Central memory CD8-positive, alpha-beta T cell (primary cell): ENCODE measurements around the gene NCOA4.
A peak's percentile ranks its signal among the peaks of the same experiment; 100 is the strongest.

Source experiments
- ATAC-seq: fragments of 150-1000 bp; cut with Tn5 transposase; replicated peaks from 2 replicates; pipeline ENCODE4 v1.10.0; 2022; ENCODE audit warnings: mild to moderate bottlenecking, moderate FRiP score, moderate number of reproducible peaks; ENCODE audit not compliant: poor library complexity, severe bottlenecking; ENCODE audit errors: extremely low read depth
- DNase-seq, 2 donors: peaks; one replicate each; pipeline ENCODE4 v3.0.0; 2021; ENCODE audit warnings: low spot score in 2 of 2
- H3K27ac Mint-ChIP-seq: one replicate; pipeline ENCODE4 v1.8.0; 2022; ENCODE audit warnings: low read depth, mild to moderate bottlenecking, moderate library complexity, mixed read lengths
- H3K27me3 Mint-ChIP-seq: one replicate; pipeline ENCODE4 v1.8.0; 2022; ENCODE audit warnings: mixed read lengths
- H3K36me3 Mint-ChIP-seq: one replicate; pipeline ENCODE4 v1.8.0; 2022; ENCODE audit warnings: mild to moderate bottlenecking, moderate library complexity, mixed read lengths; ENCODE audit not compliant: insufficient read depth
- H3K4me1 Mint-ChIP-seq: one replicate; pipeline ENCODE4 v1.8.0; 2022; ENCODE audit warnings: mixed read lengths
- H3K4me3 Mint-ChIP-seq: one replicate; pipeline ENCODE4 v1.8.0; 2022; ENCODE audit warnings: mild to moderate bottlenecking, moderate library complexity, mixed read lengths
- H3K9me3 Mint-ChIP-seq: one replicate; pipeline ENCODE4 v1.8.0; 2022; ENCODE audit warnings: mixed read lengths

Gene NCOA4

GRCh38 chr10:46030091-46030937 is at the start of gene NCOA4:
Gene NCOA4, minus strand, starts transcription at chr10:46030623. Its CDS starts 13,943 bp downstream, at chr10:46016680.
- peaks cover 11% of the 10 kb centered on the region for H3K36me3 Mint-ChIP-seq
- ATAC-seq (peak; percentile 92), DNase-seq (peak; percentile 91 to 92)
- peak within 1 kb of the TSS; percentile 99 for H3K4me3 Mint-ChIP-seq
- H3K9me3 Mint-ChIP-seq = no peaks in the 10 kb centered on the region
- peaks cover 48% of the 10 kb centered on the region for H3K4me1 Mint-ChIP-seq
- H3K27ac Mint-ChIP-seq = peak within 1 kb of the TSS; percentile 97
- no peaks in the 10 kb centered on the region for H3K27me3 Mint-ChIP-seq

GRCh38 chr10:46079831-46080585 is 49.6 kb upstream of the NCOA4 start:
- ATAC-seq (no peak), DNase-seq (no peak)
- Mint-ChIP-seq H3K4me3 (no peak overlapping the region), H3K27ac (no peak overlapping the region), H3K4me1 (peaks cover 26% of the 10 kb centered on the region), H3K9me3 (no peaks in the 10 kb centered on the region), H3K36me3 (no peaks in the 10 kb centered on the region), H3K27me3 (no peaks in the 10 kb centered on the region)

- Mint-ChIP-seq H3K27me3 (no peaks in the 10 kb centered on the region), H3K4me1 (peaks cover 32% of the 10 kb centered on the region), H3K27ac (peak overlapping the region; percentile 17), H3K9me3 (no peaks in the 10 kb centered on the region), H3K4me3 (no peak overlapping the region), H3K36me3 (no peaks in the 10 kb centered on the region)
- DNase-seq = no peak
- no peak for ATAC-seq
Measured at GRCh38 chr10:46077731-46078413, 47.4 kb upstream of the NCOA4 start.

- ATAC-seq (no peak), DNase-seq (no peak)
- H3K36me3 Mint-ChIP-seq = no peaks in the 10 kb centered on the region
- H3K9me3 Mint-ChIP-seq = no peaks in the 10 kb centered on the region
- no peaks in the 10 kb centered on the region for H3K27me3 Mint-ChIP-seq
- H3K4me1 Mint-ChIP-seq = peaks cover 32% of the 10 kb centered on the region
- no peak overlapping the region for H3K4me3 Mint-ChIP-seq
- no peak overlapping the region for H3K27ac Mint-ChIP-seq
Measured at GRCh38 chr10:46077141-46077554, 46.7 kb upstream of the NCOA4 start.

- no peak overlapping the region for H3K27ac Mint-ChIP-seq
- no peaks in the 10 kb centered on the region for H3K9me3 Mint-ChIP-seq
Measured at GRCh38 chr10:46075869-46076268, 45.4 kb upstream of the NCOA4 start.

GRCh38 chr10:46074196-46074946 is 43.9 kb upstream of the NCOA4 start:
- no peaks in the 10 kb centered on the region for H3K36me3 Mint-ChIP-seq
- no peaks in the 10 kb centered on the region for H3K27me3 Mint-ChIP-seq
- ATAC-seq (no peak), DNase-seq (no peak)
- H3K4me1 Mint-ChIP-seq = peaks cover 17% of the 10 kb centered on the region
- H3K4me3 Mint-ChIP-seq = no peak overlapping the region
- no peak overlapping the region for H3K27ac Mint-ChIP-seq
- no peaks in the 10 kb centered on the region for H3K9me3 Mint-ChIP-seq

More at GRCh38 chr10:46075869-46076268, 45.4 kb upstream of the NCOA4 start:
- DNase-seq (no peak), ATAC-seq (no peak)
- H3K4me1 Mint-ChIP-seq = peaks cover 30% of the 10 kb centered on the region
- H3K27me3 Mint-ChIP-seq = no peaks in the 10 kb centered on the region
- no peak overlapping the region for H3K4me3 Mint-ChIP-seq
- H3K36me3 Mint-ChIP-seq = no peaks in the 10 kb centered on the region

DNA sequence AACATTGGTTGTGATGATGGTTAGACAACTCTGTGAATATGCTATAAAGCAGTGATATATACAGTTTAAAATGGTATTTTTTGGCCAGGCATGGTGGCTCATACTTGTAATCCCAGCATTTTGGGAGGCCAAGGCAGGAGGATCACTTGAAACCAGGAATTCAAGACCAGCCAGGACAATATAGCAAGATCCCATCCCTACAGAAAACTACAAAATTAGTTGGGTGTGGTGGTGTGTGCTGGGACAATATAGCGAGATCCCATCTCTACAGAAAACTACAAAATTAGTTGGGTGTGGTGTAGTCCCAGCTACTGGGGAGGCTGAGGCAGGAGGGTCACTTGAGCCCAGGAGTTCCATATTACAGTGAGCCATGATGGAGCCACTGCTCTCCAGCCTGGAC is 43.1 kb upstream of the NCOA4 start:
- Mint-ChIP-seq H3K27me3 (no peaks in the 10 kb centered on the region), H3K4me3 (no peak overlapping the region), H3K36me3 (no peaks in the 10 kb centered on the region), H3K4me1 (peaks cover 17% of the 10 kb centered on the region), H3K9me3 (no peaks in the 10 kb centered on the region), H3K27ac (no peak overlapping the region)
- ATAC-seq (no peak), DNase-seq (no peak)

- Mint-ChIP-seq H3K4me1 (peaks cover 6% of the 10 kb centered on the region), H3K36me3 (no peaks in the 10 kb centered on the region), H3K27me3 (no peaks in the 10 kb centered on the region), H3K4me3 (no peak overlapping the region), H3K9me3 (no peaks in the 10 kb centered on the region), H3K27ac (no peak overlapping the region)
- ATAC-seq = no peak
- DNase-seq = no peak
Measured at GRCh38 chr10:46070749-46071148, 40.3 kb upstream of the NCOA4 start.

DNA sequence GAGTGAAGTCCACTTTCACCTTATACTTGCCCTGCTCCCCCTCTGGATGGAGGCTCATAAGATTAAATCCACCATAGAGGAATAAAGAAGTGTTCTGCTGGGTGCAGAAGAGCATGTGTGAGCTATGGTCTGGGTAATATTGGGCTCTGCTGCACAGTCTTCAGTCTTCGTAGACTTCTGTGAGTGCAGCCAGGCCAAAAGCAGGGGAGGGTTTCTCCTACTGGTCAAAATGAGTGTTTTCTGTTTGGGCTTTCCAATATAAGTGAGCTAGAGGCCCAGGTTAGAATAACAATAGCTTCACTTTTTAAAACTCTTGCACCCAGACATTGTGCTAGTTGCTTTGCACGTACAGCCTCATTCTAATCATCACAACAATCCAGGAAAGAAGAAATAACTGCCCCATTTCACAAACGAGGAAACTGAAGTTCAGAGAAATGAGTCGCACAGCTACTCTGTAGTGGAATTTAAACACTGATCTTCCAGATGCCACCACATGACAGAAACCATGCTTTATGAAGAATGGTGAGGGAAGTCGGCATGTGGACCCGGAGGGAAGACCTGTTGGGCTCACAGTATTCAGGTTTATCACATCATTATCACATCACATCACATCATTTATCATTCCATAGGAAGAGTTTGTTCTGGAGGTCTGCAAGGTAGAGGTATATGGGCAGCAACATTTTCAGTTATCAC is 39.5 kb upstream of the NCOA4 start:
- H3K36me3 Mint-ChIP-seq = no peaks in the 10 kb centered on the region
- no peak overlapping the region for H3K4me3 Mint-ChIP-seq
- no peaks in the 10 kb centered on the region for H3K9me3 Mint-ChIP-seq
- no peak for DNase-seq
- no peaks in the 10 kb centered on the region for H3K27me3 Mint-ChIP-seq
- no peak overlapping the region for H3K27ac Mint-ChIP-seq
- ATAC-seq = no peak
- H3K4me1 Mint-ChIP-seq = peaks cover 6% of the 10 kb centered on the region

- Mint-ChIP-seq H3K27ac (no peak overlapping the region), H3K4me3 (no peak overlapping the region), H3K4me1 (no peaks in the 10 kb centered on the region), H3K27me3 (no peaks in the 10 kb centered on the region), H3K9me3 (no peaks in the 10 kb centered on the region), H3K36me3 (no peaks in the 10 kb centered on the region)
- ATAC-seq (no peak), DNase-seq (no peak)
Measured at GRCh38 chr10:46068905-46069304, 38.5 kb upstream of the NCOA4 start.

DNA sequence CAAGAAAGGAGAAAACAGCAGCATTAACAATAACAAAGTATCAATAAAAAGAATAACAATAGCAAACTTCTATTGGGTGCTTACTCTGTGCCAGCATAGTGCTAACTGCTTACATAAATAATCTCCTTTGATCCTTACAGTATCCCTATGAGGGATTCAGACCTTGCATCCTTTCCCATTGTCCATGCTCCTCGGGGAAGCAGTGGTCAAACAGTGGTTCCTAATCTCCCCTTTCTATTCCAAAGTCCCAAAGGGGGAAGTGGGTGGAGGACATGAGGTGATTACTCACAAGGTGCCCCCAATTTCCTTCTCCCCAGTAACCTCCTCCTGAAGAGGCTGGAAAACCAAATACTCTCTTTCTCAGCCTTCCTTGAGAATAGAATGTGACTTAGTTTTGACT is 37.7 kb upstream of the NCOA4 start:
- Mint-ChIP-seq H3K36me3 (no peaks in the 10 kb centered on the region), H3K9me3 (no peaks in the 10 kb centered on the region), H3K4me1 (no peaks in the 10 kb centered on the region), H3K27me3 (no peaks in the 10 kb centered on the region), H3K4me3 (no peak overlapping the region), H3K27ac (no peak overlapping the region)
- no peak for DNase-seq
- ATAC-seq = no peak
